ENCODE measurements around the gene VLDLR. TPM values are rescaled to one million over a fixed set of nuclear protein-coding genes. Genes with fewer than 3 reads are reported as not detected.

The VLDLR gene
- total and polyA plus RNA-seq, 4 donors, result 2.4 to 46.3 (median 24.0) TPM

GRCh38 chr9:2663461-2664173, 42.0 kb downstream of the VLDLR start:
- peak overlapping the region in 1 of 2 donors; percentile 10 for H3K27ac ChIP-seq (ENCODE audit: low read depth in 1 of 2, low read length in 2 of 2)
- no peaks in the 10 kb centered on the region for H3K27me3 ChIP-seq (ENCODE audit: control insufficient read depth in 1 of 2, insufficient read depth in 2 of 2, low read length in 1 of 2)
- ATAC-seq (ENCODE audit: low FRiP score) (peak; percentile 24), DNase-seq (no peak)
- WGBS, 2 donors, result 56 to 63% methylated on average over 7 of the region's 7 CpGs
- intact Hi-C loops (cut with DNase I), result no loop called here
- H3K4me1 ChIP-seq (ENCODE audit: control insufficient read depth in 1 of 2, insufficient read depth in 2 of 2, low read length in 2 of 2), result no peaks in the 10 kb centered on the region
- H3K4me3 ChIP-seq (ENCODE audit: low read length in 2 of 2), result no peak overlapping the region
- H3K36me3 ChIP-seq (ENCODE audit: control insufficient read depth in 1 of 2, insufficient read depth in 2 of 2, low read length in 1 of 2), result no peaks in the 10 kb centered on the region
- no peaks in the 10 kb centered on the region for H3K9me3 ChIP-seq (ENCODE audit: control insufficient read depth, low read length)

GRCh38 chr9:2664174-2665065, 42.8 kb downstream of the VLDLR start:
- ATAC-seq (ENCODE audit: low FRiP score), result peak; percentile 55
- DNase-seq, result no peak
- WGBS, 2 donors, result 70 to 71% methylated on average over 4 of the region's 4 CpGs
- Histone ChIP-seq H3K4me3 (ENCODE audit: low read length in 2 of 2) (no peak overlapping the region), H3K27me3 (ENCODE audit: control insufficient read depth in 1 of 2, insufficient read depth in 2 of 2, low read length in 1 of 2) (no peaks in the 10 kb centered on the region), H3K27ac (ENCODE audit: low read depth in 1 of 2, low read length in 2 of 2) (peak overlapping the region in 1 of 2 donors; percentile 10), H3K36me3 (ENCODE audit: control insufficient read depth in 1 of 2, insufficient read depth in 2 of 2, low read length in 1 of 2) (no peaks in the 10 kb centered on the region), H3K4me1 (ENCODE audit: control insufficient read depth in 1 of 2, insufficient read depth in 2 of 2, low read length in 2 of 2) (no peaks in the 10 kb centered on the region), H3K9me3 (ENCODE audit: control insufficient read depth, low read length) (no peaks in the 10 kb centered on the region)
- intact Hi-C loops (cut with DNase I), result no loop called here

GRCh38 chr9:2666569-2666968, 45.0 kb downstream of the VLDLR start:
- intact Hi-C loops (cut with DNase I), result no loop called here
- ATAC-seq (ENCODE audit: low FRiP score) (no peak), DNase-seq (no peak)
- Histone ChIP-seq H3K27me3 (ENCODE audit: control insufficient read depth in 1 of 2, insufficient read depth in 2 of 2, low read length in 1 of 2) (no peaks in the 10 kb centered on the region), H3K27ac (ENCODE audit: low read depth in 1 of 2, low read length in 2 of 2) (no peak overlapping the region), H3K4me3 (ENCODE audit: low read length in 2 of 2) (no peak overlapping the region), H3K4me1 (ENCODE audit: control insufficient read depth in 1 of 2, insufficient read depth in 2 of 2, low read length in 2 of 2) (no peaks in the 10 kb centered on the region), H3K9me3 (ENCODE audit: control insufficient read depth, low read length) (no peaks in the 10 kb centered on the region), H3K36me3 (ENCODE audit: control insufficient read depth in 1 of 2, insufficient read depth in 2 of 2, low read length in 1 of 2) (no peaks in the 10 kb centered on the region)
- WGBS, 2 donors, result 95 to 98% methylated on average over 4 of the region's 4 CpGs

GRCh38 chr9:2673161-2673560, 51.6 kb downstream of the VLDLR start:
- no peak for DNase-seq
- no peak for ATAC-seq (ENCODE audit: low FRiP score)
- no peaks in the 10 kb centered on the region for H3K27me3 ChIP-seq (ENCODE audit: control insufficient read depth in 1 of 2, insufficient read depth in 2 of 2, low read length in 1 of 2)
- H3K9me3 ChIP-seq (ENCODE audit: control insufficient read depth, low read length), result no peaks in the 10 kb centered on the region
- no peak overlapping the region for H3K4me3 ChIP-seq (ENCODE audit: low read length in 2 of 2)
- peaks cover 0 to under 1% of the 10 kb centered on the region in 2 donors for H3K4me1 ChIP-seq (ENCODE audit: control insufficient read depth in 1 of 2, insufficient read depth in 2 of 2, low read length in 2 of 2)
- 94 to 100% methylated on average over 1 of the region's 3 CpGs for WGBS, 2 donors
- no peak overlapping the region for H3K27ac ChIP-seq (ENCODE audit: low read depth in 1 of 2, low read length in 2 of 2)
- H3K36me3 ChIP-seq (ENCODE audit: control insufficient read depth in 1 of 2, insufficient read depth in 2 of 2, low read length in 1 of 2), result no peaks in the 10 kb centered on the region
- intact Hi-C loops (cut with DNase I), result no loop called here

GRCh38 chr9:2674141-2674824, 52.7 kb downstream of the VLDLR start:
- Histone ChIP-seq H3K27me3 (ENCODE audit: control insufficient read depth in 1 of 2, insufficient read depth in 2 of 2, low read length in 1 of 2) (no peaks in the 10 kb centered on the region), H3K9me3 (ENCODE audit: control insufficient read depth, low read length) (no peaks in the 10 kb centered on the region), H3K27ac (ENCODE audit: low read depth in 1 of 2, low read length in 2 of 2) (no peak overlapping the region), H3K36me3 (ENCODE audit: control insufficient read depth in 1 of 2, insufficient read depth in 2 of 2, low read length in 1 of 2) (no peaks in the 10 kb centered on the region), H3K4me1 (ENCODE audit: control insufficient read depth in 1 of 2, insufficient read depth in 2 of 2, low read length in 2 of 2) (peaks cover 3% of the 10 kb centered on the region in 2 donors), H3K4me3 (ENCODE audit: low read length in 2 of 2) (no peak overlapping the region)
- WGBS, 2 donors, result 67 to 73% methylated on average over 9 of the region's 9 CpGs
- intact Hi-C loops (cut with DNase I), result no loop called here
- ATAC-seq (ENCODE audit: low FRiP score), result no peak
- DNase-seq, result no peak

GRCh38 chr9:2675834-2676233, 54.2 kb downstream of the VLDLR start:
- WGBS, 2 donors, result 74 to 85% methylated on average over 1 of the region's 1 CpG
- DNase-seq, result no peak
- intact Hi-C loops (cut with DNase I), result no loop called here
- ATAC-seq (ENCODE audit: low FRiP score), result no peak
- Histone ChIP-seq H3K27me3 (ENCODE audit: control insufficient read depth in 1 of 2, insufficient read depth in 2 of 2, low read length in 1 of 2) (no peaks in the 10 kb centered on the region), H3K36me3 (ENCODE audit: control insufficient read depth in 1 of 2, insufficient read depth in 2 of 2, low read length in 1 of 2) (no peaks in the 10 kb centered on the region), H3K4me1 (ENCODE audit: control insufficient read depth in 1 of 2, insufficient read depth in 2 of 2, low read length in 2 of 2) (peaks cover 3% of the 10 kb centered on the region in 2 donors), H3K4me3 (ENCODE audit: low read length in 2 of 2) (no peak overlapping the region), H3K27ac (ENCODE audit: low read depth in 1 of 2, low read length in 2 of 2) (no peak overlapping the region), H3K9me3 (ENCODE audit: control insufficient read depth, low read length) (no peaks in the 10 kb centered on the region)

GRCh38 chr9:2676466-2676865, 54.9 kb downstream of the VLDLR start:
- Histone ChIP-seq H3K4me3 (ENCODE audit: low read length in 2 of 2) (no peak overlapping the region), H3K4me1 (ENCODE audit: control insufficient read depth in 1 of 2, insufficient read depth in 2 of 2, low read length in 2 of 2) (peaks cover 3% of the 10 kb centered on the region in 2 donors), H3K27ac (ENCODE audit: low read depth in 1 of 2, low read length in 2 of 2) (no peak overlapping the region), H3K9me3 (ENCODE audit: control insufficient read depth, low read length) (no peaks in the 10 kb centered on the region), H3K27me3 (ENCODE audit: control insufficient read depth in 1 of 2, insufficient read depth in 2 of 2, low read length in 1 of 2) (no peaks in the 10 kb centered on the region), H3K36me3 (ENCODE audit: control insufficient read depth in 1 of 2, insufficient read depth in 2 of 2, low read length in 1 of 2) (no peaks in the 10 kb centered on the region)
- DNase-seq (no peak), ATAC-seq (ENCODE audit: low FRiP score) (no peak)
- 59 to 61% methylated on average over 4 of the region's 4 CpGs for WGBS, 2 donors
- intact Hi-C loops (cut with DNase I), result no loop called here

GRCh38 chr9:2677915-2678889, 56.6 kb downstream of the VLDLR start:
- Histone ChIP-seq H3K4me1 (ENCODE audit: control insufficient read depth in 1 of 2, insufficient read depth in 2 of 2, low read length in 2 of 2) (peaks cover 3% of the 10 kb centered on the region in 2 donors), H3K27me3 (ENCODE audit: control insufficient read depth in 1 of 2, insufficient read depth in 2 of 2, low read length in 1 of 2) (no peaks in the 10 kb centered on the region), H3K27ac (ENCODE audit: low read depth in 1 of 2, low read length in 2 of 2) (no peak overlapping the region), H3K36me3 (ENCODE audit: control insufficient read depth in 1 of 2, insufficient read depth in 2 of 2, low read length in 1 of 2) (no peaks in the 10 kb centered on the region), H3K9me3 (ENCODE audit: control insufficient read depth, low read length) (no peaks in the 10 kb centered on the region), H3K4me3 (ENCODE audit: low read length in 2 of 2) (no peak overlapping the region)
- no peak for ATAC-seq (ENCODE audit: low FRiP score)
- WGBS, 2 donors, result 21 to 26% methylated on average over 5 of the region's 5 CpGs
- intact Hi-C loops (cut with DNase I), result no loop called here
- no peak for DNase-seq

All from aorta (tissue), 5 donors.